D721Med (cell line): ENCODE results near the gene PMPCA.
"Not testable (repeated sequence)": the region's sequence is repeated elsewhere in the genome, so short reads cannot be mapped to it uniquely, and the experiment has no call there.

Experiments used
- DNase-seq: peaks from one replicate; pipeline ENCODE4 v3.0.0; 2011; ENCODE audit warnings: low spot score; ENCODE audit not compliant: insufficient read length
- FAIRE-seq: peaks from 2 replicates; lab custom pipeline; 2011; peaks lifted over from hg19 to GRCh38; lab: Jason Lieb, UNC
- CTCF ChIP-seq: IDR thresholded peaks from 2 replicates; pipeline ENCODE4 v1.5.1; 2012; ENCODE audit warnings: mild to moderate bottlenecking, control low read depth; ENCODE audit not compliant: insufficient read depth; ENCODE audit errors: missing control alignments

Gene PMPCA

DNA sequence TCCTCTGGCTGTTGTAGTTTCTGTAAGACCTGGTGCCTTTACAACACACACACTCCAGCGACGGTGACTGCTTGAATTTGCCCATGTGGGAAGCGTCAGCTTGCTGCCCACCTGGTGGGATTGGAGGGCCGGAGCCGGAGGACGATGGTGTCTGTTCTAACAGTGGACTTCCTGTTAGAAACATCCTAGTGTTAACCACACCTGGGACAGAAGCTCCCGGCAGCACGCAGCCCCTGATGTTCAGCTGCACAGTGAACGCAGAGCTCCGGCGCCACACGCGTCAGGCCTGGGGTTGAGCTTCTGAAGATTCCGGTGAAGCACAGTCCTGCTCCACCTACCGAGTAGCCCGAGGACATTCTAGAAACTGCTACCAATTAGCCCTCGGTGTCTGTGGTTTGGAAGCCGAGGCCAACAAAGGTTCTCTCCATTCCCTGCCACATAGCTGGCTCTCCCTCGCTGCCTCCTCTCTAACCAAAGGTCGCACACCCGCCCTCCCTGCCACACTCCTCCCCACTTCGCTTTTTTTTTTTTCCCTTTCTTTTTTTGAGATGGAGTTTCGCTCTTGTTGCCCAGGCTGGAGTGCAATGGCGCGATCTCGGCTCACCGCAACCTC is 14.4 kb downstream of the PMPCA start:
- DNase-seq, result no peak
- no peak for TF ChIP-seq CTCF

DNA sequence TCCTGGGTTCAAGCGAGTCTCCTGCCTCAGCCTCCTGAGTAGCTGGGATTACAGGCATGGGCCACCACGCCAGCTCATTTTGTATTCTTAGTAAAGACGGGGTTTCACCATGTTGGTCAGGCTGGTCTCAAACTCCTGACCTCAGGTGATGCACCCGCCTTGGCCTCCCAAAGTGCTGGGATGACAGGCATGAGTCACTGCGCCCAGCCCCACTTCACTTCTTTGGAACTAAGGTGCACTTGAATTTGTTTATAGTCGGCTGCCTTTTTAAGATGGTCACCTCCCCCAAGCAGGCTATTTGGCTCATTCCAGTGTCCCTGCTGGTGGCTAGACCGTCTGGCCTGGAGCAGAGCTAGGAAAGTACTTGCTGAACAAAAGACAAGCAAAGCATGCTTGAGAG is 14.9 kb downstream of the PMPCA start:
- not testable (repeated sequence) for FAIRE-seq, DNase-seq

More for the DNA sequence above, 14.4 kb downstream of the PMPCA start:
- no peak for FAIRE-seq

DNA sequence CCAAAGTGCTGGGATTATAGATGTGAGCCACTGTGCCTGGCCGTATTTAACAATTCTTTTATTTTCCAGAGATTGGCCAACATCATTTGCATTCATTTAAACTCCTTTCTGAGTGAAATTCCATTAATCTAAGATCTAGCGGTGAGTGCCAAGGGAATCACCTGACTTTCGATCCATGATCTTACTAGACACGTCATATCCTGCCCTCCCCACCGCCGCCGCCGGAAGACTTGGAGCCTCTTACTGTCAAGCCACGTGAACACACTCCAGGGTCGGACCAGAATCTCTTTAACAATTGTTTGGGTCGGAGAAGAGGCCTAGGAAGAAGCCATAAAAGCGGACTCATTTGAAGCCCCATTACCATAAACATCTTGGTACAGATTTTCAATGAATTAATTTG is 16.3 kb downstream of the PMPCA start:
- no peak for TF ChIP-seq CTCF
- FAIRE-seq, result no peak

GRCh38 chr9:136429075-136429628 is 18.7 kb downstream of the PMPCA start:
- no peak for TF ChIP-seq CTCF
- no peak for DNase-seq
- FAIRE-seq, result no peak

More for the DNA sequence above, 16.3 kb downstream of the PMPCA start:
- DNase-seq, result no peak

- no peak for TF ChIP-seq CTCF
- FAIRE-seq (no peak), DNase-seq (no peak)
Measured at GRCh38 chr9:136429683-136430491, 19.4 kb downstream of the PMPCA start.

DNA sequence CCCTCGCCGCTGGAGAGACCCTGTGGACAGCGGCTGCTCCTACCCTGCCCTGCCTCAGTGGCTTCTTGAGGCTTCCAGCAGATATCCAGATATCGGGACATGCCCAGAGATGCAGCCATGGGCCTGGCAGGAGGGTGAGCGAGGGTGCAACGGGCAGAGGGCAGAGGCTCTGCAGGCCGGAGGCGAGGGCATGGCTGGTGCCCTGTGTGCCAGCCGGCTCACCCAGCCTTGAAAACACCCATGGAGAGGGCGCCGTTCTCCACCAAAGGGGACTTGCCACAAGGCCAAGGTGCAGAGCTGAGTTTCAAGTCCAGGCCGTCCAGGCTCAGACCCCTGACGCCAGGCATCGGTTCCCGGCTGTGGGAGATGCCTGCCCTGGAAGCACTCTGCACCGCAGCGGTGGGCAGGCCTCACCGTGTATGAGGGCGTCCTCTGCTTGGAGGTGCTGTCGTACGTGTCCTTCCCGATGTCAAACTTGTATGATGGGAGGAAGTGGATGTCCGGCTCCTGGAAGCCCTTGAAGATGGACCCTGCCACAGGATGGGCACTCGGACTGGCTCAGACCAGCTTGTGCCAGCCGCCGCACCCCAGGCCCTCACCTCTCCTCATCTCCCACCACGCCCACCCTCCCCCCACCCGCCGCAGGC is 20.3 kb downstream of the PMPCA start:
- FAIRE-seq (no peak), DNase-seq (no peak)
- TF ChIP-seq CTCF, result no peak

DNA sequence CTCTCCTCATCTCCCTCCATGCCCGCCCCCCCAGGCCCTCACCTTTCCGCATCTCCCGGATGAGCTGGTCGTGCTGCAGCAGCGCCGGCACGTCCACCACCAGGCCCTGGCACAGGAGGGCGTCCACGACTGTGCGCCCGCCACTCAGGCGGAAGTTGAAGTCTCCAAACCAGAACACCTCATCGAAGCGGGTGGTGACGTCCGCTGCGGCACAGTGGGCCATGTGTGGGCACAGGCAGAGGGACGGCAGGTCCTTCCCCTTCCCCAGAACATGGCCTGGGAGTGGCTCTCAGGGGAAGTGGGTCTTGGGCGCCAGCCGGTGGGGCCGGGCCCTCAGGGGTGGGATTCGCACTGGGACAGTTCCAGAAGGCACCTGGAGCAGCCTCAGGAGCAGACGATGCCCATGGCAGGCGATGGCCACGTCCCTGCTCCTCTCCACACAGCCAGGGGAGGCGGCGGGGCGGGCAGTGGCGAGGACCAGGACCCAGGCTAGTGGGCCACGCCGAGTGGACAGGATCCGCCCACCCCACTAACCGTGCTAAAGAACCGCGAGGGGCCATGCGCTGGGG is 21.4 kb downstream of the PMPCA start:
- no peak for DNase-seq
- no peak for TF ChIP-seq CTCF
- no peak for FAIRE-seq
